WTC11 (cell line): ENCODE data around the gene ARHGDIG. TPM values are rescaled to one million over a fixed set of nuclear protein-coding genes. Genes with fewer than 3 reads are reported as not detected.

ENCODE experiments used
- ATAC-seq: fragments of 200-7000 bp; cut with Tn5 transposase; 2 replicates; pipeline ENCODE4 v1.10.0; 2021; ENCODE audit warnings: mild to moderate bottlenecking, moderate library complexity
- CTCF ChIA-PET: fragments of 300-600 bp; sonication (Branson Sonifier 250); formaldehyde crosslinking; loops from one replicate; lab custom pipeline; 2021; ENCODE audit warnings: antibody characterized with exemption; lab: Charles Lee
- POLR2A ChIA-PET: fragments of 350-600 bp; sonication (Branson Sonifier 250); formaldehyde crosslinking; loops from one replicate; lab custom pipeline; 2021; ENCODE audit warnings: antibody characterized with exemption; lab: Charles Lee
- DNase-seq: peaks from one replicate; pipeline ENCODE4 v3.0.0; 2021; ENCODE audit warnings: low spot score
- H3K27ac Mint-ChIP-seq: 2 replicates; pipeline ENCODE4 v1.8.0; 2021; ENCODE audit warnings: mixed read lengths
- H3K27me3 Mint-ChIP-seq: 2 replicates; pipeline ENCODE4 v1.8.0; 2021; ENCODE audit warnings: low read depth, mild to moderate bottlenecking, moderate library complexity, mixed read lengths
- H3K36me3 Mint-ChIP-seq: 2 replicates; pipeline ENCODE4 v1.8.0; 2021; ENCODE audit warnings: mixed read lengths
- H3K4me1 Mint-ChIP-seq: 2 replicates; pipeline ENCODE4 v1.8.0; 2022; ENCODE audit warnings: mixed read lengths
- H3K4me3 Mint-ChIP-seq: 2 replicates; pipeline ENCODE4 v1.8.0; 2021; ENCODE audit warnings: mild to moderate bottlenecking, moderate library complexity, mixed read lengths
- H3K9me3 Mint-ChIP-seq: 2 replicates; pipeline ENCODE4 v1.8.0; 2021; ENCODE audit warnings: mixed read lengths
- ETV6 ChIP-seq: sonication (generic); formaldehyde crosslinking; IDR thresholded peaks from 2 replicates; pipeline ENCODE4 v1.8.1; 2022; ENCODE audit warnings: mild to moderate bottlenecking, missing genetic modification reagents
- FOXJ3 ChIP-seq: sonication (generic); formaldehyde crosslinking; IDR thresholded peaks from 2 replicates; pipeline ENCODE4 v1.9.0; 2021; ENCODE audit warnings: missing genetic modification reagents, mild to moderate bottlenecking, borderline replicate concordance
- FOXP1 ChIP-seq: sonication (generic); formaldehyde crosslinking; IDR thresholded peaks from 2 replicates; pipeline ENCODE4 v1.8.0; 2022; ENCODE audit warnings: missing genetic modification reagents, mild to moderate bottlenecking, moderate library complexity, borderline replicate concordance
- GABPB1 ChIP-seq: sonication (generic); formaldehyde crosslinking; IDR thresholded peaks from 2 replicates; pipeline ENCODE4 v1.8.1; 2023; ENCODE audit warnings: mild to moderate bottlenecking, missing genetic modification reagents
- GRHL2 ChIP-seq: fragments of 250-450 bp; sonication (Bioruptor Pico); IDR thresholded peaks from 2 replicates; pipeline ENCODE4 v1.8.0; 2022; ENCODE audit warnings: mild to moderate bottlenecking, moderate library complexity; ENCODE audit not compliant: insufficient replicate concordance, severe bottlenecking
- HMGA2 ChIP-seq: fragments of 250-450 bp; sonication (Bioruptor Pico); IDR thresholded peaks from 2 replicates; pipeline ENCODE4 v1.4.0; 2021; ENCODE audit warnings: mild to moderate bottlenecking, moderate library complexity
- JAZF1 ChIP-seq: fragments of 250-450 bp; sonication (Bioruptor Pico); IDR thresholded peaks from 2 replicates; pipeline ENCODE4 v1.9.0; 2021; ENCODE audit warnings: moderate library complexity, mild to moderate bottlenecking, inconsistent platforms
- NFE2L1 ChIP-seq: sonication (generic); formaldehyde crosslinking; IDR thresholded peaks from 2 replicates; pipeline ENCODE4 v1.8.1; 2023; ENCODE audit warnings: missing genetic modification reagents
- NFYB ChIP-seq: sonication (generic); formaldehyde crosslinking; conservative IDR thresholded peaks from 2 replicates; pipeline ENCODE4 v1.8.0; 2022; ENCODE audit warnings: low read depth, missing genetic modification reagents
- PRRX2 ChIP-seq: fragments of 250-450 bp; sonication (Bioruptor Pico); IDR thresholded peaks from 2 replicates; pipeline ENCODE4 v1.8.0; 2021; ENCODE audit warnings: mild to moderate bottlenecking
- TEAD4 ChIP-seq: sonication (generic); formaldehyde crosslinking; IDR thresholded peaks from 2 replicates; pipeline ENCODE4 v1.8.0; 2022; ENCODE audit warnings: mild to moderate bottlenecking, missing genetic modification reagents
- TP53 ChIP-seq: sonication (generic); formaldehyde crosslinking; IDR thresholded peaks from 2 replicates; pipeline ENCODE4 v1.8.1; 2023; ENCODE audit warnings: mild to moderate bottlenecking, missing genetic modification reagents
- ZNF423 ChIP-seq: fragments of 250-450 bp; sonication (Bioruptor Pico); IDR thresholded peaks from 2 replicates; pipeline ENCODE4 v2.1.2; 2022; ENCODE audit warnings: mild to moderate bottlenecking, moderate library complexity
- total RNA-seq: library from RNA; stranded (reverse); gene quantifications from 3 replicates; pipeline ENCODE4 v1.2.3, GENCODE V29; 2021
- TF ChIP-seq, protein P1 (sequence below): sonication (generic); formaldehyde crosslinking; IDR thresholded peaks from 2 replicates; pipeline ENCODE4 v1.8.0; 2023; ENCODE audit warnings: mild to moderate bottlenecking, missing genetic modification reagents
- TF ChIP-seq, protein P2 (sequence below): sonication (generic); formaldehyde crosslinking; IDR thresholded peaks from 2 replicates; pipeline ENCODE4 v1.8.1; 2022; ENCODE audit warnings: mild to moderate bottlenecking, moderate library complexity, missing genetic modification reagents
- TF ChIP-seq, protein P3 (sequence below): sonication (generic); formaldehyde crosslinking; IDR thresholded peaks from 2 replicates; pipeline ENCODE4 v1.8.0; 2022; ENCODE audit warnings: mild to moderate bottlenecking, missing genetic modification reagents
- TF ChIP-seq, protein P4 (sequence below): sonication (generic); formaldehyde crosslinking; conservative IDR thresholded peaks from 2 replicates; pipeline ENCODE4 v1.8.1; 2022; ENCODE audit warnings: mild to moderate bottlenecking, missing genetic modification reagents
- TF ChIP-seq, protein P5 (sequence below): fragments of 200-600 bp; IDR thresholded peaks from 2 replicates; pipeline ENCODE4 v1.8.0; 2022; ENCODE audit warnings: antibody characterized with exemption
- TF ChIP-seq, protein P6 (sequence below): sonication (generic); formaldehyde crosslinking; IDR thresholded peaks from 2 replicates; pipeline ENCODE4 v1.8.0; 2022; ENCODE audit warnings: mild to moderate bottlenecking, missing genetic modification reagents
- TF ChIP-seq, protein P7 (sequence below): sonication (generic); formaldehyde crosslinking; IDR thresholded peaks from 2 replicates; pipeline ENCODE4 v1.8.1; 2022; ENCODE audit warnings: mild to moderate bottlenecking, missing genetic modification reagents, moderate library complexity, borderline replicate concordance

ARHGDIG gene
- total RNA-seq, 1 experiment from 2014 or later: 4.0 TPM

DNA sequence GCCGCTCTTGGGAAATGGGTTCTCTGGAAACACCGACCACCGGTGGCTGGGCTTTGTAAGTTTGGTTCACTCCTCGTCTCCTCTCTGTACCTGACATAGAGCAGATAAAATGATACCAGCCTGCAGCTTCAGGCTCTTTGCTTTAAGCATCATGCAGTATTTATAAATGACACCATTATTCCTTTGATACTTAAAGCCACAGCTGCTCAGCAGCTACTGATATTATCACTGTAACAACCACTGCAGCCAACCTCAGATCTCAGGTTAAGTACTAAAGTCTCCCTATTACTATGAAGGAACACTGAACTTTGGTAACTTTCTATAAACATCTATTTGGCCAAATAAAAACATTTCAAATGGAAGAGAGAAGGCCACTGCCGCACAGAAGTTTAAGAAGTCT, 37.2 kb downstream of the ARHGDIG start:
- DNase-seq (no peak), ATAC-seq (no peak)
- Mint-ChIP-seq H3K4me3 (no peak overlapping the region), H3K27ac (0 out of 2 replicates have a peak overlapping the region, but pooled peaks have one; percentile 6), H3K27me3 (no peaks in the 10 kb centered on the region), H3K9me3 (no peaks in the 10 kb centered on the region), H3K4me1 (peaks cover 19% of the 10 kb centered on the region), H3K36me3 (peaks cover 4% of the 10 kb centered on the region; the same call in 1 of the 2 replicates)
- ChIA-PET CTCF (no interaction called here), POLR2A (no interaction called here)
- TF ChIP-seq TP53: no peak
- no peak for TF ChIP-seq FOXJ3 (CRISPR knock-in tag)
- no peak for TF ChIP-seq FOXP1
- TF ChIP-seq, protein P1, sequence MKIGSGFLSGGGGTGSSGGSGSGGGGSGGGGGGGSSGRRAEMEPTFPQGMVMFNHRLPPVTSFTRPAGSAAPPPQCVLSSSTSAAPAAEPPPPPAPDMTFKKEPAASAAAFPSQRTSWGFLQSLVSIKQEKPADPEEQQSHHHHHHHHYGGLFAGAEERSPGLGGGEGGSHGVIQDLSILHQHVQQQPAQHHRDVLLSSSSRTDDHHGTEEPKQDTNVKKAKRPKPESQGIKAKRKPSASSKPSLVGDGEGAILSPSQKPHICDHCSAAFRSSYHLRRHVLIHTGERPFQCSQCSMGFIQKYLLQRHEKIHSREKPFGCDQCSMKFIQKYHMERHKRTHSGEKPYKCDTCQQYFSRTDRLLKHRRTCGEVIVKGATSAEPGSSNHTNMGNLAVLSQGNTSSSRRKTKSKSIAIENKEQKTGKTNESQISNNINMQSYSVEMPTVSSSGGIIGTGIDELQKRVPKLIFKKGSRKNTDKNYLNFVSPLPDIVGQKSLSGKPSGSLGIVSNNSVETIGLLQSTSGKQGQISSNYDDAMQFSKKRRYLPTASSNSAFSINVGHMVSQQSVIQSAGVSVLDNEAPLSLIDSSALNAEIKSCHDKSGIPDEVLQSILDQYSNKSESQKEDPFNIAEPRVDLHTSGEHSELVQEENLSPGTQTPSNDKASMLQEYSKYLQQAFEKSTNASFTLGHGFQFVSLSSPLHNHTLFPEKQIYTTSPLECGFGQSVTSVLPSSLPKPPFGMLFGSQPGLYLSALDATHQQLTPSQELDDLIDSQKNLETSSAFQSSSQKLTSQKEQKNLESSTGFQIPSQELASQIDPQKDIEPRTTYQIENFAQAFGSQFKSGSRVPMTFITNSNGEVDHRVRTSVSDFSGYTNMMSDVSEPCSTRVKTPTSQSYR (CRISPR knock-in tag): no peak
- TF ChIP-seq JAZF1 (CRISPR knock-in tag): no peak
- TF ChIP-seq, protein P2, sequence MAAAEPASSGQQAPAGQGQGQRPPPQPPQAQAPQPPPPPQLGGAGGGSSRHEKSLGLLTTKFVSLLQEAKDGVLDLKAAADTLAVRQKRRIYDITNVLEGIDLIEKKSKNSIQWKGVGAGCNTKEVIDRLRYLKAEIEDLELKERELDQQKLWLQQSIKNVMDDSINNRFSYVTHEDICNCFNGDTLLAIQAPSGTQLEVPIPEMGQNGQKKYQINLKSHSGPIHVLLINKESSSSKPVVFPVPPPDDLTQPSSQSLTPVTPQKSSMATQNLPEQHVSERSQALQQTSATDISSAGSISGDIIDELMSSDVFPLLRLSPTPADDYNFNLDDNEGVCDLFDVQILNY (CRISPR knock-in tag): no peak
- no peak for TF ChIP-seq GABPB1 (CRISPR knock-in tag)
- TF ChIP-seq NFYB (CRISPR knock-in tag): no peak
- TF ChIP-seq TEAD4 (CRISPR knock-in tag): no peak
- TF ChIP-seq, protein P3, sequence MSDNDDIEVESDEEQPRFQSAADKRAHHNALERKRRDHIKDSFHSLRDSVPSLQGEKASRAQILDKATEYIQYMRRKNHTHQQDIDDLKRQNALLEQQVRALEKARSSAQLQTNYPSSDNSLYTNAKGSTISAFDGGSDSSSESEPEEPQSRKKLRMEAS: no peak

DNA sequence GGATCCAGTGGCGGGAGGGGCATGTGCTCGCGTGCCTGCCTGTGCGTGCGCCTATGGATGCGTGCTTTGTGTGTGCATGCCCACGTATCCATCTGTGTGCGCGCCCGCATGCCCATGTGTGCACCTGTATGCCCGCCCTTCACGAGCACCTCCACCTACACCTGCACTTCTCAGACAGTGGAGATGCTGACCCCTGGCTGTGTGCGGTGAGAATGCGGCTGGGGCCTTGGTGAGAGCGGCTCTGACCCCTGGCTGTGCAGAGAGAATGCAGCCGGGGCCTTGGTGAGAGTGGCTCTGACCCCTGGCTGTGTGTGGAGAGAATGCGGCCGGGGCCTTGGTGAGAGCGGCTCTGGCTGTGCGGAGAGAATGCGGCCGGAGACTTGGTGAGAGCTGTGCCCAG, 38.2 kb downstream of the ARHGDIG start:
- Mint-ChIP-seq H3K36me3 (peaks cover 4% of the 10 kb centered on the region; the same call in 1 of the 2 replicates), H3K27me3 (no peaks in the 10 kb centered on the region), H3K27ac (peak overlapping the region; percentile 67; the same call in 1 of the 2 replicates), H3K4me3 (no peak overlapping the region), H3K9me3 (no peaks in the 10 kb centered on the region), H3K4me1 (peaks cover 19% of the 10 kb centered on the region)
- peak; percentile 82 for DNase-seq
- ChIA-PET CTCF (interaction anchor here (0.6 to 1.8 kb wide), 18 partner anchors 9 to 212 kb away, joined by 3 to 8 read pairs (median 4); partner anchors contain the start of gene AXIN1), POLR2A (no interaction called here)
- peak; percentile 96 for ATAC-seq
- no peak for TF ChIP-seq GRHL2
- TF ChIP-seq NFE2L1 (CRISPR knock-in tag): no peak
- TF ChIP-seq PRRX2: no peak
- TF ChIP-seq, protein P4, sequence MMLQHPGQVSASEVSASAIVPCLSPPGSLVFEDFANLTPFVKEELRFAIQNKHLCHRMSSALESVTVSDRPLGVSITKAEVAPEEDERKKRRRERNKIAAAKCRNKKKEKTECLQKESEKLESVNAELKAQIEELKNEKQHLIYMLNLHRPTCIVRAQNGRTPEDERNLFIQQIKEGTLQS: no peak
- TF ChIP-seq ZNF423: peak; percentile 92
- TF ChIP-seq, protein P5, sequence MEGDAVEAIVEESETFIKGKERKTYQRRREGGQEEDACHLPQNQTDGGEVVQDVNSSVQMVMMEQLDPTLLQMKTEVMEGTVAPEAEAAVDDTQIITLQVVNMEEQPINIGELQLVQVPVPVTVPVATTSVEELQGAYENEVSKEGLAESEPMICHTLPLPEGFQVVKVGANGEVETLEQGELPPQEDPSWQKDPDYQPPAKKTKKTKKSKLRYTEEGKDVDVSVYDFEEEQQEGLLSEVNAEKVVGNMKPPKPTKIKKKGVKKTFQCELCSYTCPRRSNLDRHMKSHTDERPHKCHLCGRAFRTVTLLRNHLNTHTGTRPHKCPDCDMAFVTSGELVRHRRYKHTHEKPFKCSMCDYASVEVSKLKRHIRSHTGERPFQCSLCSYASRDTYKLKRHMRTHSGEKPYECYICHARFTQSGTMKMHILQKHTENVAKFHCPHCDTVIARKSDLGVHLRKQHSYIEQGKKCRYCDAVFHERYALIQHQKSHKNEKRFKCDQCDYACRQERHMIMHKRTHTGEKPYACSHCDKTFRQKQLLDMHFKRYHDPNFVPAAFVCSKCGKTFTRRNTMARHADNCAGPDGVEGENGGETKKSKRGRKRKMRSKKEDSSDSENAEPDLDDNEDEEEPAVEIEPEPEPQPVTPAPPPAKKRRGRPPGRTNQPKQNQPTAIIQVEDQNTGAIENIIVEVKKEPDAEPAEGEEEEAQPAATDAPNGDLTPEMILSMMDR: 0 out of 2 replicates have a peak, but pooled peaks have one; percentile 42
- TF ChIP-seq, protein P3: peak; percentile 56; the same call in 1 of the 2 replicates
- TF ChIP-seq, protein P6, sequence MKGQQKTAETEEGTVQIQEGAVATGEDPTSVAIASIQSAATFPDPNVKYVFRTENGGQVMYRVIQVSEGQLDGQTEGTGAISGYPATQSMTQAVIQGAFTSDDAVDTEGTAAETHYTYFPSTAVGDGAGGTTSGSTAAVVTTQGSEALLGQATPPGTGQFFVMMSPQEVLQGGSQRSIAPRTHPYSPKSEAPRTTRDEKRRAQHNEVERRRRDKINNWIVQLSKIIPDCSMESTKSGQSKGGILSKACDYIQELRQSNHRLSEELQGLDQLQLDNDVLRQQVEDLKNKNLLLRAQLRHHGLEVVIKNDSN (CRISPR knock-in tag): 0 out of 2 replicates have a peak, but pooled peaks have one; percentile 39
- no peak for TF ChIP-seq ETV6 (CRISPR knock-in tag)
- TF ChIP-seq GABPB1 (CRISPR knock-in tag): no peak
- TF ChIP-seq HMGA2: no peak
- TF ChIP-seq, protein P7, sequence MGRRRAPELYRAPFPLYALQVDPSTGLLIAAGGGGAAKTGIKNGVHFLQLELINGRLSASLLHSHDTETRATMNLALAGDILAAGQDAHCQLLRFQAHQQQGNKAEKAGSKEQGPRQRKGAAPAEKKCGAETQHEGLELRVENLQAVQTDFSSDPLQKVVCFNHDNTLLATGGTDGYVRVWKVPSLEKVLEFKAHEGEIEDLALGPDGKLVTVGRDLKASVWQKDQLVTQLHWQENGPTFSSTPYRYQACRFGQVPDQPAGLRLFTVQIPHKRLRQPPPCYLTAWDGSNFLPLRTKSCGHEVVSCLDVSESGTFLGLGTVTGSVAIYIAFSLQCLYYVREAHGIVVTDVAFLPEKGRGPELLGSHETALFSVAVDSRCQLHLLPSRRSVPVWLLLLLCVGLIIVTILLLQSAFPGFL (CRISPR knock-in tag): no peak
